GM18861 (cell line): Measurements from ENCODE around the gene LRCH1.

Experiments
- ATAC-seq: cut with Tn5 transposase; IDR thresholded peaks from one replicate; pipeline ENCODE4 v1.9.1; 2021; ENCODE audit not compliant: unreplicated experiment

Gene LRCH1

GRCh38 chr13:46632176-46632575 lies 79.2 kb downstream of the LRCH1 start:
- no peak for ATAC-seq

GRCh38 chr13:46633416-46633815 lies 80.4 kb downstream of the LRCH1 start:
- no peak for ATAC-seq

DNA sequence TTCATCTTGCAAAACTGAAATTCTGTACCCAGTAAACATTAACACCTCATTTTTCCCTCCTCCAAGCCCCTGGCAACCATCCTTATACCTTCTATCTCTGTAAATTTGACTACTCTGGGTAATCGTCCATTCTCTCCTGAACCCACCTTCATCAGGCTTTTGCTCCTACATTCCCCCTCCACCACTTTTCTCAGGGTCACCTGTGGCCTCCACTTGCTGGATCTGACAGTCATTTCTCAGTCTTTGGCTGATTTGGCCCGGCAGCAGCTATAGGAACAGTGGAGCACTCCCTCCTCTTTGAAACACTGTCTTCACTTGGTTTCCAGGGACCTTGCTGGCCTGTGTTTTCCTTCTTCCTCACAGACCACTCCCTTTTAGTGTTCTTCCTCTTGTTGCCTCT lies 83.5 kb downstream of the LRCH1 start:
- ATAC-seq = no peak

- ATAC-seq = no peak
These were observed 84.2 kb downstream of the LRCH1 start for GRCh38 chr13:46637213-46637612.

- no peak for ATAC-seq
These were observed 85.3 kb downstream of the LRCH1 start for GRCh38 chr13:46638262-46638661.

GRCh38 chr13:46639033-46639981 lies 86.3 kb downstream of the LRCH1 start:
- ATAC-seq = peak; percentile 93

GRCh38 chr13:46640843-46641242 lies 87.9 kb downstream of the LRCH1 start:
- ATAC-seq = no peak

DNA sequence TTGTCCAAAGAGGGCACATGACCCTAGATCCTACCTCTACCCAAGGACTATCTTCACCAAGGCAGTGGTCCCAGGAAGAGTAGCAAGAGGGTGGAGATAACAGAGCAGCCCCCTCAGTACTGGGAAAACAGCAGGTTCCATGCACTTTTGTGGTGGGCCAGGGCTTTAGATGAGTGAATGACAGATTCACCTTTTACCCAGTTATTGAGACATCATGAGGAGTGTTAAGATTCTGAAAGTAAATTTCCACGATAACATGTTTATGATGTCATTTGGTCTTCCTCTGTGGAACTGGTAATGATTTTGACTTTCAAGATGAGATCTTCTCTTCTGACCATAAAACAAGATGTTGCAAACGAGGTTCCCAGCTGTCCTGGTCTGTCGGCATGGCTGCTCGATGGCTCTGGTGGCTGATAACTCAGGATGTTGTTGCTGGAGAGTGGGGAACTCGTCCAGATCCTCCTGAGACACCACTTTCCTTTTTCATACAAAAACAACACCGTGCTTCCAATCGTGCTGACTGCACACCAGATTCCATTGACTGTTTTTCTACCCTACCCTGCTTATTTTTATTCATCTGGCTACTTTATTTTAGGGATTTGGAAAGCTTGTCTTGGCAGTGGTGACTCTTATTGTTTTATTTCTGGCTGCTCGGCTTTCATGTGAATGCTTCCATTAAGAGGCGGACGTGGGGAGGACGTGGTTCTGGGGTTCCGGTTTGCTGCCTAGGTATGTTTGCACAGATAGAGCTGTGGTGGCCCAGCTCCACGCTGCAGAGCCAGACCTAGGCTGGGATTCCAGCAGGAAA lies 88.5 kb downstream of the LRCH1 start:
- no peak for ATAC-seq

DNA sequence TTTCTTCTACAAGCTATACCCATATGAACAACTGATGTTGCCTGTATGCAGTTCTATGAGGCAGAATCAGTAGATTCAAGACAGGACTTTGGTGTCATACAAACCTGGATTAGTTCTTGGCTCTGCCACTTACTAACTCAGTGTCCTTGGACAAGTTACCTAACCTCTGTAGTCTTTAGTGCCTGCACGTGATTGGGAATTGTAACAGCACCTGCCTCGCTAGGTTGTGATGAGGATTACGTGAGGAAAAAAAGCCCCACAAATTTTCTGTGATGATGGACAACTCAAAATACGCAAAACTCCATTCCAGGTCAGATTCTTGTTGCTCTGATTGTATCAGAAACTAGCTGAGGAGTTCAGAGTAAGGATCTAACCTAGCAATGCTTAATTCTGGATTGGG lies 89.3 kb downstream of the LRCH1 start:
- no peak for ATAC-seq

DNA sequence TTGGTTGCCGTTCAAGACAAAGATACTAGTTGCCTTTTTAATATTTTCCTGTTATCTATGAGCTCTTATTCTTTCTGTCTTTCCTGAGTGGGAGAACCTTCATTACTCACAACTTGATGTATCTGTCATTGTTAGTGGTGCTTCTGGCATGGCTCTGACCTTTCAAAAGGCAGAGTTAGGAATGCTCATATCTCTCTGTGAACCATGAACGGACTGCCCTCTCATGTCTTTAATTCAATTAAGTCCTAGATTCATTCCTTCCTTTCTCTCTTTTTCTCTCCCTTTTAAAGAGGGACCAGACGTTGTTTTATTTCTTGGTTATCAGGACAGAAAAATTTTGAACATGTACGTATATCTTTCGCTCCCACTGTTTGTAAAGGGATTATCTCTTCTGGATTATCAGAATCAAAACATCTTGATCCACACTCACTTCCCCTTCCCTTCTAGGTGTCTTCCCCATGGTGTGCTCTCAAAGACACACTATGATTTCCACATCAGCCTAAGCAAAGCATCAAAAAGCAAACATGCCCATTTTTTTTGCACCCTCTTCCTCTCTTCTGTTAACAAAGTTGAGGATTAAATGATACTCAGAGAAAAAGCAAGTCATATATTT lies 90.3 kb downstream of the LRCH1 start:
- ATAC-seq = no peak

DNA sequence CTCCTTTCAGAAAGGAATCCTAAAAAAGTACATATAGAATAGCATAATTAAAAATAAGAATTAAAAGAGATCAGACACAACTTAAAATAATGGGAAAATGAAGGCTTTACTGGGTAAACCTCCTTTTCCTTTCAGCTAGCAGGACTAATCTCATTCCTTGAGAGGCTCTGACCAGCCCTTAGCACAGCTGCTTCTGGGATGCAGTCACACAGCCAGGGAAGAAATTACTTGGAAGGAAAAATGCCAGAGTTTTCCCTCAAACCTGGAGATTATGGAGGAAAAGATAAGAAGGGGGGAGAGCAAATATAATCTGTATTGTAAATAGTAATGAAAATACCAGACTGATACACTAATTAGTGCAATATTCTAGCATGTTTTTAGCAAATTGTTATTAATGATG lies 91.8 kb downstream of the LRCH1 start:
- no peak for ATAC-seq

DNA sequence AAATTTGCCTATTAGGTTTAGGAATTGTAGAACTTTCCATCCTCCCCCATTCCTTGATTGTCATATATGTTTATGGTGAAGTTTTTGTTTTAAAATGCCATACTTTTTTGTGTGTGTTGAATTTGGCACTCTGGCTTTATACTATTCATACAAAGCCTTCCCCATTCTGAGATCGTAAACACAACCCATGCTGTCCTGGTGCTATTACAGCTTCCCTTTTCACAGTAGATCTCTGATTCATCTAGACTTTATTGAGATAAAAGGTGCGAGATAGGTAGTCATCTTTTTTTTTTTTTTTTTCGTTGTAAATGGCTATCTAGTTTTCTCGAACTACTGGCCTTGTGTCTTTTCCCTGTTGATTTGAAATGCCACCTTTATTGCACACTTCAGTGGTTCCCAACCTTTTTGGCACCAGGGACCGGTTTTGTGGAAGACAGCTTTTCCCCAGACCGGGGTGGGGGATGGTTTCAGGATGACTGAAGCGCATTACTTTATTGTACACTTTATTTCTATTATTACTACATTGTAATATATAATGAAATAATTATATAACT lies 94.6 kb downstream of the LRCH1 start:
- ATAC-seq = no peak

GRCh38 chr13:46648166-46648607 lies 95.2 kb downstream of the LRCH1 start:
- ATAC-seq = peak; percentile 81

GRCh38 chr13:46649816-46650215 lies 96.8 kb downstream of the LRCH1 start:
- no peak for ATAC-seq

DNA sequence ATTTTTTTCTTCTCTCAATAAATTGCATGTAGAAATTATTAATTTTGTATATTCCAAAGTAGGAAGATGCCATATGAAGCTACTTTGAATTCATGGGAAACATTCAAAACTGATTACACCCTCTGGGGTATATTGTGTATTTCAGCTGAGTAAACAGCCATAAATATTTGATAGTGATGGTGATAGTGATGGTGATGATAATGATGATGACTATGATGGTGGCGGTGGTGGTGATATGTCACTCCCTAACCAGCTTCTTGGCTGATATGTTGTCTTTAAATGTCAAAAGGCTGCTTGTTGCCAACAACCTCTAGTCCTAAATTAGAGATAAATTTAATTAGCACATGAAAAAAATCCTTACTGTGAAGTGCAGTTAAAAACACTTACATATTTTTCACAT lies 102.0 kb downstream of the LRCH1 start:
- ATAC-seq = no peak

- no peak for ATAC-seq
These were observed 102.6 kb downstream of the LRCH1 start for GRCh38 chr13:46655377-46656180.

GRCh38 chr13:46656786-46657185 lies 103.8 kb downstream of the LRCH1 start:
- ATAC-seq = peak; percentile 76

GRCh38 chr13:46659413-46660065 lies 106.6 kb downstream of the LRCH1 start:
- ATAC-seq = no peak

DNA sequence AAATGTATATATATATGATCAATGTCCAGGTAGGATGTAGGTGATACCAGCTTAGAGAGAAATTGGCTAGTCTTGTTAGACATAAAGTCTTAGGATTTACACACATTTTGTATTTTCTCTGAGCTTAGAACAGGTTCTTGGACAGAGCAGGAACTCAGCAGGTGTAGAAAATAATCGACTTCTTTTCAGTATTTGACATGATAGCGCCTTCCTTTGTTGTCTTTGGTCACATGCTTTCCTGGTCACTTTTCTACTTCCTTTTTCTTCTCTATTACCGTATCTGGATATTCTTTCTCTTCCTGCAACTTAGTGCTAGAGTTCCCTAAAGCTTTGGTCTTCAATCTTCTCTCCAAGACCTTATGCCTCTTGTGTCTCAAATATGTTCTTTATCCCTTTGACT lies 107.4 kb downstream of the LRCH1 start:
- ATAC-seq = no peak

GRCh38 chr13:46660857-46661256 lies 107.9 kb downstream of the LRCH1 start:
- no peak for ATAC-seq
